Calu3 (cell line): ENCODE data around the gene HOXB4. TPM values are rescaled to one million over a fixed set of nuclear protein-coding genes. Genes with fewer than 3 reads are reported as not detected.

ENCODE experiments used
- BruUV-seq: library from RNA; stranded (reverse); fragments of 400-500 nt; replicated peaks from 2 replicates; lab custom pipeline; 2021; lab: Mats Ljungman, UMichigan
- CTCF ChIA-PET: fragments of 300-600 bp; sonication (Branson Sonifier 250); formaldehyde crosslinking; loops from one replicate; lab custom pipeline; 2022; ENCODE audit warnings: antibody characterized with exemption; lab: Charles Lee
- DNase-seq: peaks from one replicate; pipeline ENCODE4 v3.0.0; 2022
- H3K27ac Mint-ChIP-seq: one replicate; pipeline ENCODE4 v1.8.0; 2022; ENCODE audit warnings: mixed read lengths; ENCODE audit not compliant: unreplicated experiment
- H3K27me3 Mint-ChIP-seq: one replicate; pipeline ENCODE4 v1.8.0; 2022; ENCODE audit warnings: mixed read lengths; ENCODE audit not compliant: unreplicated experiment
- H3K36me3 Mint-ChIP-seq: one replicate; pipeline ENCODE4 v1.8.0; 2022; ENCODE audit warnings: mild to moderate bottlenecking, moderate library complexity, mixed read lengths; ENCODE audit not compliant: insufficient read depth, unreplicated experiment
- H3K4me1 Mint-ChIP-seq: one replicate; pipeline ENCODE4 v1.8.0; 2022; ENCODE audit warnings: mild to moderate bottlenecking, low read depth, mixed read lengths; ENCODE audit not compliant: unreplicated experiment
- H3K4me3 Mint-ChIP-seq: one replicate; pipeline ENCODE4 v1.8.0; 2022; ENCODE audit warnings: mild to moderate bottlenecking, low read depth, moderate library complexity, mixed read lengths; ENCODE audit not compliant: unreplicated experiment
- H3K9me3 Mint-ChIP-seq: one replicate; pipeline ENCODE4 v1.8.0; 2022; ENCODE audit warnings: low read depth, mixed read lengths; ENCODE audit not compliant: unreplicated experiment
- CTCF ChIP-seq: fragments of 200-600 bp; IDR thresholded peaks from one replicate; pipeline ENCODE4 v1.8.0; 2022; ENCODE audit warnings: antibody characterized with exemption; ENCODE audit not compliant: unreplicated experiment
- intact Hi-C: fragments of 100-400 bp; cut with micrococcal nuclease; formaldehyde crosslinking; loops from one replicate; pipeline ENCODE4 v1.10.0; 2022; ENCODE audit not compliant: unreplicated experiment
- total RNA-seq: library from RNA; stranded (reverse); gene quantifications from 2 replicates; pipeline ENCODE4 v1.2.3, GENCODE V29; 2022

The HOXB4 gene
- total RNA-seq, 1 experiment from 2014 or later = 28.0 TPM

- H3K4me3 Mint-ChIP-seq = peak overlapping the region; percentile 88
- CTCF ChIA-PET = interaction anchor here (0.7 to 2.0 kb wide), 15 partner anchors 14 to 593 kb away, joined by 3 to 15 read pairs (median 5); no protein-coding TSS in a partner anchor
- peaks cover 71% of the 10 kb centered on the region for H3K4me1 Mint-ChIP-seq
- no TSS peak for BruUV-seq
- DNase-seq = peak; percentile 98
- no peaks in the 10 kb centered on the region for H3K9me3 Mint-ChIP-seq
- peak; percentile 100 for TF ChIP-seq CTCF
- intact Hi-C loops = loop anchor here (1.0 to 5.0 kb wide), 6 partner anchors 18 to 594 kb away; no protein-coding TSS in a partner anchor
- peaks cover 88% of the 10 kb centered on the region for H3K27me3 Mint-ChIP-seq
- H3K36me3 Mint-ChIP-seq = peaks cover 98% of the 10 kb centered on the region
- H3K27ac Mint-ChIP-seq = peak overlapping the region; percentile 74
Observed at GRCh38 chr17:48618256-48618896, 40.2 kb upstream of the HOXB4 start.

GRCh38 chr17:48617471-48618255 lies 39.5 kb upstream of the HOXB4 start:
- H3K27me3 Mint-ChIP-seq = peaks cover 81% of the 10 kb centered on the region
- no peaks in the 10 kb centered on the region for H3K9me3 Mint-ChIP-seq
- CTCF ChIA-PET = interaction anchor here (0.9 to 2.0 kb wide), 11 partner anchors 16 to 592 kb away, joined by 3 to 15 read pairs (median 7); no protein-coding TSS in a partner anchor
- H3K27ac Mint-ChIP-seq = peak overlapping the region; percentile 74
- H3K36me3 Mint-ChIP-seq = peaks cover 98% of the 10 kb centered on the region
- no peak for TF ChIP-seq CTCF
- H3K4me1 Mint-ChIP-seq = peaks cover 64% of the 10 kb centered on the region
- H3K4me3 Mint-ChIP-seq = peak overlapping the region; percentile 88
- intact Hi-C loops = loop anchor here (1.0 to 5.0 kb wide), 6 partner anchors 17 to 593 kb away; no protein-coding TSS in a partner anchor
- no peak for DNase-seq
- BruUV-seq = no TSS peak

- peak overlapping the region; percentile 88 for H3K4me3 Mint-ChIP-seq
- peaks cover 98% of the 10 kb centered on the region for H3K36me3 Mint-ChIP-seq
- no peaks in the 10 kb centered on the region for H3K9me3 Mint-ChIP-seq
- peaks cover 73% of the 10 kb centered on the region for H3K27me3 Mint-ChIP-seq
- BruUV-seq = no TSS peak
- CTCF ChIA-PET = interaction anchor here (1.0 to 2.9 kb wide), 6 partner anchors 16 to 354 kb away, joined by 5 to 15 read pairs (median 8); no protein-coding TSS in a partner anchor
- no peak for TF ChIP-seq CTCF
- intact Hi-C loops = loop anchor here (5.0 kb wide), 1 partner anchor 310 kb away; no protein-coding TSS in a partner anchor
- H3K27ac Mint-ChIP-seq = peak overlapping the region; percentile 74
- no peak for DNase-seq
- peaks cover 56% of the 10 kb centered on the region for H3K4me1 Mint-ChIP-seq
Observed at GRCh38 chr17:48616717-48617470, 38.7 kb upstream of the HOXB4 start.
